Left colon (tissue), 2 donors: ENCODE measurements around the gene DIO1. TPM values are rescaled to one million over a fixed set of nuclear protein-coding genes. Genes with fewer than 3 reads are reported as not detected.
A peak's percentile ranks its signal among the peaks of the same experiment; 100 is the strongest.

ENCODE experiments used
- ATAC-seq: fragments of 200-7000 bp; cut with Tn5 transposase; one replicate; pipeline ENCODE4 v1.9.1; 2020; ENCODE audit warnings: mild to moderate bottlenecking, moderate library complexity
- DNase-seq, 2 donors: peaks; one replicate each; pipeline ENCODE4 v3.0.0-alpha.2; 2020
- intact Hi-C, 2 donors: fragments of 100-400 bp; cut with DNase I in 1 of 2; cut with micrococcal nuclease in 1 of 2; formaldehyde crosslinking; loops; one replicate each; pipeline versions ENCODE4 v1.11.2 to v1.14.0; 2022; cut with DNase I, micrococcal nuclease
- total RNA-seq, 2 donors: library from RNA; stranded (reverse); fragmentation: NEBNext Ultra II Directional; extraction: Animal tissue kit (Norgen Biotek cat#: 25700); gene quantifications; one replicate each; pipeline ENCODE4 v1.2.1, GENCODE V29; 2021
- donor health status: DM: no; HTN: no; CAD: no.
- donor health status: DM: yes; HTN: yes; CAD: no.

DIO1 gene
- total RNA-seq, 2 donors from 2014 or later = 0.31 TPM; not detected in 1

- ATAC-seq (no peak), DNase-seq (no peak)
- intact Hi-C loops = no loop called here
Measured at GRCh38 chr1:53954128-53954527, 60.1 kb downstream of the DIO1 start.

- DNase-seq (no peak), ATAC-seq (peak; percentile 66)
- intact Hi-C loops = no loop called here
Measured at GRCh38 chr1:53956308-53957168, 62.6 kb downstream of the DIO1 start.

GRCh38 chr1:53957194-53957818, 63.3 kb downstream of the DIO1 start:
- DNase-seq = no peak
- ATAC-seq = peak; percentile 93
- intact Hi-C loops = no loop called here

- DNase-seq (no peak), ATAC-seq (peak; percentile 43)
- intact Hi-C loops = loop anchor here in 1 of 2 donors (5.0 to 10.0 kb wide), 2 partner anchors 75 to 87 kb away; no protein-coding TSS in a partner anchor
Measured at GRCh38 chr1:53959664-53960250, 65.8 kb downstream of the DIO1 start.

Other genes starting within 250 kb of the DIO1 start
- gene GLIS1, start 155.0 kb upstream of the DIO1 start, total RNA-seq = under 1 TPM; 0.25 to 0.34 TPM
- gene NDC1, start 55.9 kb upstream of the DIO1 start, total RNA-seq = 10 to 100 TPM; 10.3 to 16.8 TPM
- gene YIPF1, start 4.4 kb upstream of the DIO1 start, total RNA-seq = 10 to 100 TPM; 28.7 to 35.2 TPM
- 10 to 100 TPM; 15.7 to 17.9 TPM for gene IFT25, start 51.5 kb downstream of the DIO1 start, total RNA-seq
- 10 to 100 TPM; 19.7 to 24.0 TPM for gene LRRC42, start 52.2 kb downstream of the DIO1 start, total RNA-seq
- gene LDLRAD1, start 124.0 kb downstream of the DIO1 start, total RNA-seq = not detected
- 1,000 to 10,000 TPM in 1 of 2 donors, 100 to 1,000 TPM in 1; 782 to 1,105 TPM for gene TMEM59, start 159.0 kb downstream of the DIO1 start, total RNA-seq
- gene TCEANC2, start 159.4 kb downstream of the DIO1 start, total RNA-seq = 1 to 10 TPM; 3.4 to 4.4 TPM